HEK293 (cell line): ENCODE measurements around the gene TTBK1.
A peak's percentile ranks its signal among the peaks of the same experiment; 100 is the strongest.

Source experiments
- CTCF ChIA-PET: fragments of 350-600 bp; formaldehyde crosslinking; extraction: SDS; loops from one replicate; lab custom pipeline; 2021; ENCODE audit warnings: antibody characterized with exemption; lab: Yijun Ruan, JAX
- POLR2A ChIA-PET: fragments of 300-600 bp; formaldehyde crosslinking; extraction: SDS; loops from one replicate; lab custom pipeline; 2020; ENCODE audit warnings: antibody characterized with exemption, inconsistent platforms; lab: Yijun Ruan, JAX
- H3K27ac ChIP-seq: fragments of 200-500 bp; sonication (Bioruptor generic); 2 replicates; pipeline ENCODE4 v1.5.1; 2014; ENCODE audit warnings: low read depth, low read length, control low read depth, inconsistent platforms; ENCODE audit errors: extremely low read depth
- H3K36me3 ChIP-seq, 2 experiments: fragments of 200-500 bp in 1 of 2; sonication (Bioruptor generic) in 1 of 2; 1 replicate in 1 of 2; 2 replicates in 1 of 2; pipeline ENCODE4 v1.5.1; 2014 to 2017; ENCODE audit warnings: inconsistent platforms in 2 of 2, low read length in 2 of 2; ENCODE audit not compliant: control insufficient read depth in 2 of 2, insufficient read depth in 1 of 2
- H3K4me1 ChIP-seq: fragments of 200-500 bp; sonication (Bioruptor generic); 2 replicates; pipeline ENCODE4 v1.5.1; 2014; ENCODE audit warnings: mild to moderate bottlenecking, low read length, inconsistent platforms; ENCODE audit not compliant: control insufficient read depth, insufficient read depth
- H3K4me3 ChIP-seq: 2 replicates; pipeline ENCODE4 v1.5.1; 2011; ENCODE audit warnings: low read depth, mild to moderate bottlenecking, control low read depth, low read length, moderate library complexity
- H3K9me3 ChIP-seq: fragments of 200-500 bp; sonication (Bioruptor generic); 2 replicates; pipeline ENCODE4 v1.5.1; 2014; ENCODE audit warnings: low read depth, low read length, inconsistent platforms; ENCODE audit not compliant: control insufficient read depth, insufficient read depth
- EGR2 ChIP-seq: fragments of 450-650 bp; formaldehyde crosslinking; IDR thresholded peaks from 2 replicates; pipeline ENCODE4 v1.5.1; 2016; ENCODE audit warnings: low read depth, missing biosample characterization, missing genetic modification characterization
- GLIS1 ChIP-seq: fragments of 450-650 bp; formaldehyde crosslinking; IDR thresholded peaks from 2 replicates; pipeline ENCODE4 v1.5.1; 2016; ENCODE audit warnings: missing biosample characterization, missing genetic modification characterization
- HOXA7 ChIP-seq: sonication (generic); formaldehyde crosslinking; IDR thresholded peaks from 2 replicates; pipeline ENCODE4 v1.8.1; 2022; ENCODE audit warnings: missing genetic modification reagents, borderline replicate concordance
- KLF1 ChIP-seq: fragments of 450-650 bp; formaldehyde crosslinking; IDR thresholded peaks from 2 replicates; pipeline ENCODE4 v1.5.1; 2016; ENCODE audit warnings: missing biosample characterization, missing genetic modification characterization
- TCF7L2 ChIP-seq: IDR thresholded peaks from 2 replicates; pipeline ENCODE4 v1.6.1; 2011; ENCODE audit warnings: low read depth, mild to moderate bottlenecking, inconsistent platforms, low read length, moderate library complexity, borderline replicate concordance
- ZBTB17 ChIP-seq: fragments of 450-650 bp; formaldehyde crosslinking; IDR thresholded peaks from 2 replicates; pipeline ENCODE4 v1.5.1; 2016; ENCODE audit warnings: missing biosample characterization, missing genetic modification characterization
- ZFHX2 ChIP-seq: fragments of 450-650 bp; formaldehyde crosslinking; conservative IDR thresholded peaks from 2 replicates; pipeline ENCODE4 v1.5.1; 2016; ENCODE audit warnings: missing biosample characterization, missing genetic modification characterization
- ZFP41 ChIP-seq: fragments of 450-650 bp; formaldehyde crosslinking; IDR thresholded peaks from 2 replicates; pipeline ENCODE4 v1.5.1; 2016; ENCODE audit warnings: missing biosample characterization, missing genetic modification characterization, borderline replicate concordance
- ZNF2 ChIP-seq: fragments of 450-650 bp; formaldehyde crosslinking; IDR thresholded peaks from 2 replicates; pipeline ENCODE4 v1.5.1; 2016; ENCODE audit warnings: missing biosample characterization, missing genetic modification characterization
- ZNF37A ChIP-seq: fragments of 450-650 bp; IDR thresholded peaks from 2 replicates; pipeline ENCODE4 v1.5.1; 2018; ENCODE audit warnings: missing biosample characterization, missing genetic modification characterization
- ZNF394 ChIP-seq: fragments of 450-650 bp; formaldehyde crosslinking; IDR thresholded peaks from 2 replicates; pipeline ENCODE4 v1.5.1; 2016; ENCODE audit warnings: missing biosample characterization, missing genetic modification characterization, mild to moderate bottlenecking, moderate library complexity, borderline replicate concordance
- ZNF433 ChIP-seq: fragments of 450-650 bp; formaldehyde crosslinking; IDR thresholded peaks from 2 replicates; pipeline ENCODE4 v1.5.1; 2016; ENCODE audit warnings: missing biosample characterization, missing genetic modification characterization, low read depth
- ZNF600 ChIP-seq: fragments of 450-650 bp; formaldehyde crosslinking; IDR thresholded peaks from 2 replicates; pipeline ENCODE4 v1.5.1; 2016; ENCODE audit warnings: missing biosample characterization, missing genetic modification characterization
- ZNF654 ChIP-seq: fragments of 450-650 bp; formaldehyde crosslinking; IDR thresholded peaks from 2 replicates; pipeline ENCODE4 v1.5.1; 2016; ENCODE audit warnings: low read depth, missing biosample characterization, missing genetic modification characterization
- ZNF701 ChIP-seq: fragments of 450-650 bp; formaldehyde crosslinking; IDR thresholded peaks from 2 replicates; pipeline ENCODE4 v1.5.1; 2016; ENCODE audit warnings: missing biosample characterization, missing genetic modification characterization
- ZNF707 ChIP-seq: fragments of 450-650 bp; formaldehyde crosslinking; IDR thresholded peaks from 2 replicates; pipeline ENCODE4 v1.5.1; 2016; ENCODE audit warnings: missing biosample characterization, missing genetic modification characterization
- ZXDB ChIP-seq: fragments of 450-650 bp; formaldehyde crosslinking; IDR thresholded peaks from 2 replicates; pipeline ENCODE4 v1.5.1; 2016; ENCODE audit warnings: missing biosample characterization, missing genetic modification characterization
- TF ChIP-seq, protein P1 (sequence below): fragments of 450-650 bp; formaldehyde crosslinking; IDR thresholded peaks from 2 replicates; pipeline ENCODE4 v1.5.1; 2016; ENCODE audit warnings: missing biosample characterization, missing genetic modification characterization, low read depth

Gene TTBK1

GRCh38 chr6:43220439-43220951 is 22.8 kb upstream of the TTBK1 start (continued):
- TF ChIP-seq ZNF707 (tag by site-specific recombination) (no peak), ZNF701 (tag by site-specific recombination) (no peak)

DNA sequence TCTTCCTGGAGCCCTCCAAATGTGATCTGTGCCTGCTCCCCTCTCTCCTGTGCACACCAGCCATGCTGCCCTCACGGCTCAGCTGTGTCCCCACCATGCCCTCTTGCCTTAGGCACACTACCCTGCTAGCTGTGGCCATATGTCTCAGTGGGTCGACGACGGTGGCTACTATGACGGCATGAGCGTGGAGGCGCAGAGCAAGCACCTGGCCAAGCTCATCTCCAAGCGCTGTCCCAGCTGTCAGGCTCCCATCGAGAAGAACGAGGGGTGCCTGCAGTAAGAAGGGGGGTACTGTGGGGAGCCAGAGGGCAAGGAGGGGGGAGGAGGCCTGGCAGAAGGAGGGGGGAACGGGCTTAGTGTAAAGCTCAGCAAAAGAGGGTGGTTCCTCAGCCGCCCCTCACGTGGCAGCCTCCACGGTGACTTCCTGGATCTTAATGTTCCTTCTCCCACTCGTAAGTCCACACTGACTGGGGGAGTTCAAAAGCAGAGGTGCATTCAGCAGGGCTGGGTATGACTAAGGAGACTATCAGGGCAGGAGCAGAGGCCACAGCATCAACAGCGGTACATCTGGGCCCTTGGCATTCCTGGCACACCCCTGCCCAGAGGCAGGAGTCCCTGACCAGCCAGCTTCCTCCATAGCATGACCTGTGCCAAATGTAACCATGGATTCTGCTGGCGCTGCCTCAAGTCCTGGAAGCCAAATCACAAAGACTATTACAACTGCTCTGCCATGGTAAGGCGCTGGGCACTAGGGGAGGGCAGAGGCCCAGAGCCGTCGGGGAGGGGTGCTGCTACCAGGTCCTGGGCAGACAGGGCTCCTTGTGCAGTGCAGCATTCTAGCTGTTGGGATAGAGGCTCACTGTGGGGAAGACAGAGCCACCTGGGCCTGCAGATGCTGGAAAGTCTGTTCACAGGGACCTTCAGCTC is 22.0 kb upstream of the TTBK1 start:
- Histone ChIP-seq H3K4me1 (no peaks in the 10 kb centered on the region), H3K9me3 (no peaks in the 10 kb centered on the region), H3K36me3 (peaks cover 0 to 33% of the 10 kb centered on the region in 2 experiments; a peak in 1 of 3 replicates), H3K27ac (no peak overlapping the region), H3K4me3 (no peak overlapping the region)
- TF ChIP-seq EGR2 = peak; percentile 58
- no peak for TF ChIP-seq GLIS1 (tag by site-specific recombination)
- no peak for TF ChIP-seq HOXA7 (CRISPR knock-in tag)
- TF ChIP-seq ZNF2 (tag by site-specific recombination) = no peak
- TF ChIP-seq ZFHX2 (tag by site-specific recombination) = peak; percentile 50; the same call in 1 of the 2 replicates
- TF ChIP-seq ZNF433 (tag by site-specific recombination) = no peak
- no peak for TF ChIP-seq TCF7L2
- TF ChIP-seq, protein P1, sequence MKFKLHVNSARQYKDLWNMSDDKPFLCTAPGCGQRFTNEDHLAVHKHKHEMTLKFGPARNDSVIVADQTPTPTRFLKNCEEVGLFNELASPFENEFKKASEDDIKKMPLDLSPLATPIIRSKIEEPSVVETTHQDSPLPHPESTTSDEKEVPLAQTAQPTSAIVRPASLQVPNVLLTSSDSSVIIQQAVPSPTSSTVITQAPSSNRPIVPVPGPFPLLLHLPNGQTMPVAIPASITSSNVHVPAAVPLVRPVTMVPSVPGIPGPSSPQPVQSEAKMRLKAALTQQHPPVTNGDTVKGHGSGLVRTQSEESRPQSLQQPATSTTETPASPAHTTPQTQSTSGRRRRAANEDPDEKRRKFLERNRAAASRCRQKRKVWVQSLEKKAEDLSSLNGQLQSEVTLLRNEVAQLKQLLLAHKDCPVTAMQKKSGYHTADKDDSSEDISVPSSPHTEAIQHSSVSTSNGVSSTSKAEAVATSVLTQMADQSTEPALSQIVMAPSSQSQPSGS (tag by site-specific recombination) = no peak
- no peak for TF ChIP-seq ZFP41 (tag by site-specific recombination)
- no peak for TF ChIP-seq KLF1 (tag by site-specific recombination)
- peak; percentile 67; the same call in 1 of the 2 replicates for TF ChIP-seq ZNF600 (tag by site-specific recombination)
- TF ChIP-seq ZNF654 (tag by site-specific recombination) = no peak
- ChIA-PET CTCF (interaction anchor here (0.7 to 2.5 kb wide), 3 partner anchors 8 to 227 kb away, joined by 3 to 21 read pairs (median 4); partner anchors contain the start of gene DNPH1), POLR2A (interaction anchor here (0.6 to 3.2 kb wide), 5 partner anchors 8 to 247 kb away, joined by 4 to 16 read pairs (median 5); partner anchors contain the start of gene DNPH1)

- CTCF ChIA-PET = interaction anchor here (0.6 to 1.1 kb wide), 3 partner anchors 79 to 234 kb away, joined by 3 read pairs; partner anchors contain the start of gene ZNF318
- peaks cover 0 to 33% of the 10 kb centered on the region in 2 experiments; a peak in 2 of 3 replicates for H3K36me3 ChIP-seq
- POLR2A ChIA-PET = interaction anchor here (1.0 to 1.7 kb wide), 2 partner anchors 40 to 113 kb away, joined by 3 to 6 read pairs; partner anchors contain the start of gene CUL9
Observed at GRCh38 chr6:43222418-43223059, 20.7 kb upstream of the TTBK1 start.

More at GRCh38 chr6:43222418-43223059, 20.7 kb upstream of the TTBK1 start:
- H3K4me1 ChIP-seq = no peaks in the 10 kb centered on the region
- H3K27ac ChIP-seq = no peak overlapping the region
- TF ChIP-seq ZNF600 (tag by site-specific recombination) (peak; percentile 84), ZNF394 (tag by site-specific recombination) (peak; percentile 16; the same call in 1 of the 2 replicates), ZNF37A (tag by site-specific recombination) (no peak), ZBTB17 (tag by site-specific recombination) (peak; percentile 33; the same call in 1 of the 2 replicates), ZXDB (no peak)
- H3K4me3 ChIP-seq = no peak overlapping the region
- H3K9me3 ChIP-seq = no peaks in the 10 kb centered on the region
